ENCODE data around the gene MST1R. TPM values are rescaled to one million over a fixed set of nuclear protein-coding genes. Genes with fewer than 3 reads are reported as not detected.

The MST1R gene
- total RNA-seq, 4 donors from 2014 or later = 29.7 to 62.5 (median 48.8) TPM

DNA sequence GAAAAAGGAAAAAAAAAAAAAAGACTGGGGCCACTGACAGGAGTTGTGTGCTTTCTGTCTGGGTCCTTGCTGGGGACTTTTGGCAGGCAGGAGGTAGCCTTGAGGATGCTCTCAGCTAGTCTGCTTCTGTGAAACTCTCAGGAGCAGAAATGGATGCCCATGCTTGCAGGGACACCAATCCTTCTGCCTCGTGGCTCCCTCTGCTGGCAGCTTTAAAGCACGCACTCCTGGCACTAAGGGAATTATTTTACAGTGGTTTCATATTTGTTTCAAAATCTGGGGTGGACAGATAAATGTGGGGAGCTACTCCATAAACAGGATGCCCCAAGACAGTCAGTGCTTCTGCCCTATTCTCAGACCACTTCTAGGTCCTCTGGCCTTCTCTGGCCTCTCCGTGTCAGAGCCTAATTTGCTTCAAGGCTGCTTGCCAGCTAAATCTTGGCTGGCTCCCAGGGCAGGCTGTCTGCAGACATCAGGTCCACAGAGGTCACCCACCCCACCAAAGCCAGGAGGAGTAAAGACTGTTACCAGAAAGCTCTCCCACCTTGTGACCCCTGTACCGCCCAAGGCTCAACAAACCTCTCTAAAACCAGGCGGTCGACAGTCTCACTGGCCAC lies 64.4 kb downstream of the MST1R start:
- WGBS, 2 donors = 47 to 48% methylated on average over 6 of the region's 6 CpGs
- DNase-seq (ENCODE audit: low spot score in 2 of 2) = peak; percentile 77 to 95
- intact Hi-C loops (cut with DNase I; ENCODE audit: low total_unique reads) = loop anchor here (5.0 kb wide), 2 partner anchors 37 to 137 kb away; partner anchors contain the start of gene INKA1
- no peak overlapping the region for H3K4me3 ChIP-seq (ENCODE audit: low read depth, poor library complexity, severe bottlenecking)
- TF ChIP-seq POLR2A (IDR thresholded peaks at IDR 0.05) = no peak
- TF ChIP-seq, protein P1, sequence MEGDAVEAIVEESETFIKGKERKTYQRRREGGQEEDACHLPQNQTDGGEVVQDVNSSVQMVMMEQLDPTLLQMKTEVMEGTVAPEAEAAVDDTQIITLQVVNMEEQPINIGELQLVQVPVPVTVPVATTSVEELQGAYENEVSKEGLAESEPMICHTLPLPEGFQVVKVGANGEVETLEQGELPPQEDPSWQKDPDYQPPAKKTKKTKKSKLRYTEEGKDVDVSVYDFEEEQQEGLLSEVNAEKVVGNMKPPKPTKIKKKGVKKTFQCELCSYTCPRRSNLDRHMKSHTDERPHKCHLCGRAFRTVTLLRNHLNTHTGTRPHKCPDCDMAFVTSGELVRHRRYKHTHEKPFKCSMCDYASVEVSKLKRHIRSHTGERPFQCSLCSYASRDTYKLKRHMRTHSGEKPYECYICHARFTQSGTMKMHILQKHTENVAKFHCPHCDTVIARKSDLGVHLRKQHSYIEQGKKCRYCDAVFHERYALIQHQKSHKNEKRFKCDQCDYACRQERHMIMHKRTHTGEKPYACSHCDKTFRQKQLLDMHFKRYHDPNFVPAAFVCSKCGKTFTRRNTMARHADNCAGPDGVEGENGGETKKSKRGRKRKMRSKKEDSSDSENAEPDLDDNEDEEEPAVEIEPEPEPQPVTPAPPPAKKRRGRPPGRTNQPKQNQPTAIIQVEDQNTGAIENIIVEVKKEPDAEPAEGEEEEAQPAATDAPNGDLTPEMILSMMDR (IDR thresholded peaks at IDR 0.05) = no peak

Other genes starting within 250 kb of the MST1R start
- 10 to 100 TPM; 73.8 to 92.4 (median 83.1) TPM for gene APEH, start 229.5 kb downstream of the MST1R start, total RNA-seq
- gene MST1, start 214.4 kb downstream of the MST1R start, total RNA-seq = 10 to 100 TPM; 12.9 to 24.7 (median 17.4) TPM
- gene RNF123, start 214.3 kb downstream of the MST1R start, total RNA-seq = 10 to 100 TPM; 12.8 to 28.4 (median 26.5) TPM
- 1 to 10 TPM; 1.0 to 3.7 (median 3.1) TPM for gene AMIGO3, start 184.2 kb downstream of the MST1R start, total RNA-seq
- 10 to 100 TPM; 10.1 to 27.6 (median 18.2) TPM for gene GMPPB, start 179.9 kb downstream of the MST1R start, total RNA-seq
- gene IP6K1, start 117.3 kb downstream of the MST1R start, total RNA-seq = 10 to 100 TPM; 44.1 to 56.5 (median 51.6) TPM
- gene CDHR4, start 104.0 kb downstream of the MST1R start, total RNA-seq = under 1 TPM in 2 of 4 donors, not detected in 2; 0.36 to 0.84 TPM
- 10 to 100 TPM; 30.4 to 56.1 (median 37.9) TPM for gene INKA1, start 100.6 kb downstream of the MST1R start, total RNA-seq
- 10 to 100 TPM; 14.5 to 19.7 (median 18.2) TPM for gene UBA7, start 89.9 kb downstream of the MST1R start, total RNA-seq
- gene TRAIP, start 47.3 kb downstream of the MST1R start, total RNA-seq = 1 to 10 TPM; 1.1 to 4.8 (median 2.9) TPM
- not detected for gene CAMKV, start 34.0 kb downstream of the MST1R start, total RNA-seq
- 10 to 100 TPM in 3 of 4 donors, 1 to 10 TPM in 1; 5.6 to 16.7 (median 11.4) TPM for gene MON1A, start 25.9 kb upstream of the MST1R start, total RNA-seq
- gene RBM6, start 36.3 kb upstream of the MST1R start, total RNA-seq = 100 to 1,000 TPM in 1 of 4 donors, 10 to 100 TPM in 3; 41.4 to 121 (median 54.7) TPM
- gene RBM5, start 185.0 kb upstream of the MST1R start, total RNA-seq = 100 to 1,000 TPM; 131 to 244 (median 138) TPM

Measured in lower leg skin (tissue), 4 donors.